ENCODE data around the gene EML4. TPM values are rescaled to one million over a fixed set of nuclear protein-coding genes. Genes with fewer than 3 reads are reported as not detected.
"Not testable (repeated sequence)": the region's sequence is repeated elsewhere in the genome, so short reads cannot be mapped to it uniquely, and the experiment has no call there.

The EML4 gene
- 10 to 100 TPM; 27.4 to 96.8 (median 58.0) TPM for total RNA-seq

- H3K9me3 ChIP-seq = no peaks in the 10 kb centered on the region
- intact Hi-C loops (cut with DNase I; ENCODE audit: low total_unique reads) = no loop called here
- TF ChIP-seq POLR2A (IDR thresholded peaks at IDR 0.05) (peak; percentile 77 to 89), CTCF (IDR thresholded peaks at IDR 0.05) (no peak)
- peak within 1 kb of the TSS; percentile 89 to 90 for H3K27ac ChIP-seq
- no peaks in the 10 kb centered on the region for H3K27me3 ChIP-seq
- peaks cover 0 to 12% of the 10 kb centered on the region in 2 donors for H3K4me1 ChIP-seq
- H3K4me3 ChIP-seq = peak within 1 kb of the TSS; percentile 73 to 82
- DNase-seq = peak; percentile 89 to 94
- H3K36me3 ChIP-seq = no peaks in the 10 kb centered on the region
Measured at GRCh38 chr2:42169100-42169873, at the start of gene EML4. Gene EML4, plus strand, starts transcription at chr2:42169353. Its CDS starts 259 bp downstream, at chr2:42169612.

GRCh38 chr2:42123426-42123825 is 45.7 kb upstream of the EML4 start:
- H3K9me3 ChIP-seq = no peaks in the 10 kb centered on the region
- DNase-seq = no peak
- H3K4me3 ChIP-seq = no peak overlapping the region
- H3K36me3 ChIP-seq = no peaks in the 10 kb centered on the region
- TF ChIP-seq POLR2A (IDR thresholded peaks at IDR 0.05) = no peak
- no peak for TF ChIP-seq CTCF (IDR thresholded peaks at IDR 0.05)
- peaks cover 0 to 3% of the 10 kb centered on the region in 2 donors for H3K4me1 ChIP-seq
- intact Hi-C loops (cut with DNase I; ENCODE audit: low total_unique reads) = no loop called here
- H3K27ac ChIP-seq = no peak overlapping the region
- H3K27me3 ChIP-seq = no peaks in the 10 kb centered on the region

- Histone ChIP-seq H3K4me3 (no peak overlapping the region), H3K9me3 (no peaks in the 10 kb centered on the region), H3K4me1 (peaks cover 0 to 11% of the 10 kb centered on the region in 2 donors), H3K27ac (no peak overlapping the region), H3K36me3 (no peaks in the 10 kb centered on the region), H3K27me3 (no peaks in the 10 kb centered on the region)
- no peak for DNase-seq
- intact Hi-C loops (cut with DNase I; ENCODE audit: low total_unique reads) = no loop called here
- TF ChIP-seq POLR2A (IDR thresholded peaks at IDR 0.05) (no peak), CTCF (IDR thresholded peaks at IDR 0.05) (no peak)
Measured at GRCh38 chr2:42124011-42124785, 45.0 kb upstream of the EML4 start.

- DNase-seq = no peak
- intact Hi-C loops (cut with DNase I; ENCODE audit: low total_unique reads) = no loop called here
- no peaks in the 10 kb centered on the region for H3K27me3 ChIP-seq
- H3K9me3 ChIP-seq = no peaks in the 10 kb centered on the region
- H3K27ac ChIP-seq = no peak overlapping the region
- H3K4me1 ChIP-seq = peaks cover 0 to 11% of the 10 kb centered on the region in 2 donors
- H3K36me3 ChIP-seq = no peaks in the 10 kb centered on the region
- H3K4me3 ChIP-seq = no peak overlapping the region
- no peak for TF ChIP-seq CTCF (IDR thresholded peaks at IDR 0.05)
- no peak for TF ChIP-seq POLR2A (IDR thresholded peaks at IDR 0.05)
Measured at GRCh38 chr2:42125841-42126594, 43.1 kb upstream of the EML4 start.

- H3K27ac ChIP-seq; H3K27me3 ChIP-seq; intact Hi-C loops (cut with DNase I; ENCODE audit: low total_unique reads): not testable (repeated sequence)
Measured at GRCh38 chr2:42126873-42127272, 42.3 kb upstream of the EML4 start.

More at GRCh38 chr2:42126873-42127272, 42.3 kb upstream of the EML4 start:
- peaks cover 0 to 11% of the 10 kb centered on the region in 2 donors for H3K4me1 ChIP-seq
- H3K9me3 ChIP-seq, H3K4me3 ChIP-seq, H3K36me3 ChIP-seq, DNase-seq: not testable (repeated sequence)
